ENCODE results near the gene GPA33. TPM values are rescaled to one million over a fixed set of nuclear protein-coding genes. Genes with fewer than 3 reads are reported as not detected.

GPA33 gene
- 100 to 1,000 TPM in 3 of 4 donors, 10 to 100 TPM in 1; 87.4 to 568 (median 509) TPM for total RNA-seq

- H3K4me3 ChIP-seq, result peak within 1 kb of the TSS in 3 of 4 donors; percentile 28 to 51 (median 30)
- no peaks in the 10 kb centered on the region for H3K27me3 ChIP-seq
- H3K4me1 ChIP-seq, result peaks cover 0 to 27% (median 19%) of the 10 kb centered on the region in 4 donors
- no peaks in the 10 kb centered on the region for H3K36me3 ChIP-seq
- TF ChIP-seq POLR2A (IDR thresholded peaks at IDR 0.05) (peak; percentile 98), EP300 (IDR thresholded peaks at IDR 0.05; ENCODE audit: low read depth) (no peak), POLR2AphosphoS5 (IDR thresholded peaks at IDR 0.05) (peak; percentile 53 to 95 (median 93))
- 30 to 55% methylated on average over 1 of the region's 1 CpG for WGBS, 2 donors (ENCODE audit: low coverage in 1 of 2)
- no peaks in the 10 kb centered on the region for H3K9me3 ChIP-seq
- in situ Hi-C loops (cut with MboI; ENCODE audit: low pct_ligation_motif_present in 1 of 4, low pct_unique_long_range_greater_than_20kb in 1 of 4, low sequenced_read_pairs in 3 of 4) (no loop called here), intact Hi-C loops (cut with DNase I; ENCODE audit: low total_unique reads) (no loop called here)
- H3K27ac ChIP-seq, result peak within 1 kb of the TSS; percentile 85 to 95 (median 90)
- DNase-seq, result peak; percentile 88
Measured at GRCh38 chr1:167090314-167090942, at the start of gene GPA33. Gene GPA33 (minus strand): TSS chr1:167090377. CDS start chr1:167090287, 90 bp downstream.

GRCh38 chr1:167138703-167139102 lies 48.5 kb upstream of the GPA33 start:
- WGBS, 2 donors (ENCODE audit: low coverage in 1 of 2), result 60 to 81% methylated on average over 1 of the region's 1 CpG
- in situ Hi-C loops (cut with MboI; ENCODE audit: low pct_ligation_motif_present in 1 of 4, low pct_unique_long_range_greater_than_20kb in 1 of 4, low sequenced_read_pairs in 3 of 4), result no loop called here
- intact Hi-C loops (cut with DNase I; ENCODE audit: low total_unique reads), result no loop called here
- Histone ChIP-seq H3K36me3 (no peaks in the 10 kb centered on the region), H3K27me3 (no peaks in the 10 kb centered on the region), H3K27ac (no peak overlapping the region), H3K4me3 (no peak overlapping the region), H3K4me1 (peaks cover 0 to 20% (median 5%) of the 10 kb centered on the region in 4 donors), H3K9me3 (no peaks in the 10 kb centered on the region)
- DNase-seq, result no peak
- TF ChIP-seq POLR2A (IDR thresholded peaks at IDR 0.05) (no peak), CTCF (IDR thresholded peaks at IDR 0.05) (no peak), EP300 (IDR thresholded peaks at IDR 0.05; ENCODE audit: low read depth) (no peak), POLR2AphosphoS5 (IDR thresholded peaks at IDR 0.05) (no peak)

GRCh38 chr1:167137793-167138510 lies 47.8 kb upstream of the GPA33 start:
- intact Hi-C loops (cut with DNase I; ENCODE audit: low total_unique reads) (no loop called here), in situ Hi-C loops (cut with MboI; ENCODE audit: low pct_ligation_motif_present in 1 of 4, low pct_unique_long_range_greater_than_20kb in 1 of 4, low sequenced_read_pairs in 3 of 4) (no loop called here)
- no peaks in the 10 kb centered on the region for H3K36me3 ChIP-seq
- H3K4me3 ChIP-seq, result no peak overlapping the region
- no peaks in the 10 kb centered on the region for H3K9me3 ChIP-seq
- peaks cover 0 to 20% (median 5%) of the 10 kb centered on the region in 4 donors for H3K4me1 ChIP-seq
- DNase-seq, result no peak
- TF ChIP-seq EP300 (IDR thresholded peaks at IDR 0.05; ENCODE audit: low read depth) (no peak), POLR2AphosphoS5 (IDR thresholded peaks at IDR 0.05) (no peak), CTCF (IDR thresholded peaks at IDR 0.05) (no peak), POLR2A (IDR thresholded peaks at IDR 0.05) (no peak)
- no peaks in the 10 kb centered on the region for H3K27me3 ChIP-seq
- WGBS, 2 donors (ENCODE audit: low coverage in 1 of 2), result 85% methylated on average over 3 of the region's 3 CpGs; no CpG with 5 or more reads in 1 of the 2 donors
- H3K27ac ChIP-seq, result no peak overlapping the region

- H3K9me3 ChIP-seq, result no peaks in the 10 kb centered on the region
- no peaks in the 10 kb centered on the region for H3K36me3 ChIP-seq
- in situ Hi-C loops (cut with MboI; ENCODE audit: low pct_ligation_motif_present in 1 of 4, low pct_unique_long_range_greater_than_20kb in 1 of 4, low sequenced_read_pairs in 3 of 4), result no loop called here
- intact Hi-C loops (cut with DNase I; ENCODE audit: low total_unique reads), result no loop called here
- no peak overlapping the region for H3K4me3 ChIP-seq
- 41 to 57% methylated on average over 4 to 6 of the region's 6 CpGs for WGBS, 2 donors (ENCODE audit: low coverage in 1 of 2)
- no peak for DNase-seq
- TF ChIP-seq POLR2A (IDR thresholded peaks at IDR 0.05) (no peak), CTCF (IDR thresholded peaks at IDR 0.05) (no peak), EP300 (IDR thresholded peaks at IDR 0.05; ENCODE audit: low read depth) (no peak), POLR2AphosphoS5 (IDR thresholded peaks at IDR 0.05) (no peak)
- H3K4me1 ChIP-seq, result peaks cover 0 to 20% (median 5%) of the 10 kb centered on the region in 4 donors
- H3K27ac ChIP-seq, result no peak overlapping the region
- H3K27me3 ChIP-seq, result no peaks in the 10 kb centered on the region
Measured at GRCh38 chr1:167137332-167137781, 47.2 kb upstream of the GPA33 start.

Measured in transverse colon (tissue), 4 donors.